Left lung (tissue), 10 donors: ENCODE measurements around the gene PLCL2. TPM values are rescaled to one million over a fixed set of nuclear protein-coding genes. Genes with fewer than 3 reads are reported as not detected.

ENCODE experiments used
- ATAC-seq: fragments of 200-7000 bp; cut with Tn5 transposase; one replicate; pipeline ENCODE4 v1.9.1; 2020; ENCODE audit warnings: moderate library complexity
- DNase-seq, 4 donors: peaks; one replicate each; pipeline ENCODE4 v3.0.0-alpha.2; 2013 to 2020
- H3K27ac ChIP-seq, 2 donors: fragments of 200-600 bp; sonication (generic) in 1 of 2; one replicate each; pipeline versions ENCODE4 v1.5.0 to v1.8.0; 2020 to 2021
- H3K27me3 ChIP-seq, 2 donors: fragments of 200-600 bp; sonication (generic) in 1 of 2; one replicate each; pipeline versions ENCODE4 v1.5.0 to v1.8.0; 2020 to 2021
- H3K36me3 ChIP-seq, 2 donors: fragments of 200-600 bp; sonication (generic) in 1 of 2; one replicate each; pipeline versions ENCODE4 v1.5.0 to v1.8.0; 2020 to 2021
- H3K4me1 ChIP-seq, 2 donors: fragments of 200-600 bp; one replicate each; pipeline ENCODE4 v1.8.0; 2021
- H3K4me3 ChIP-seq, 2 donors: fragments of 200-600 bp; sonication (generic) in 1 of 2; one replicate each; pipeline versions ENCODE4 v1.5.0 to v1.8.0; 2020 to 2021; ENCODE audit warnings: mild to moderate bottlenecking in 1 of 2
- H3K9me3 ChIP-seq, 2 donors: fragments of 200-600 bp; sonication (generic) in 1 of 2; one replicate each; pipeline versions ENCODE4 v1.5.0 to v1.8.0; 2020 to 2021
- intact Hi-C, 2 donors: fragments of 100-400 bp; cut with DNase I; formaldehyde crosslinking; loops; one replicate each; pipeline versions ENCODE4 v1.11.2 to v1.14.2; 2022
- polyA plus RNA-seq, 6 donors: library from polyadenylated mRNA; unstranded; fragments of 120-200 nt; gene quantifications; one replicate each; pipeline ENCODE4 v1.2.1, GENCODE V29; 2013; ENCODE audit not compliant: insufficient read length in 6 of 6
- total RNA-seq, 2 donors: library from RNA; stranded (reverse); fragmentation: NEBNext Ultra II Directional; extraction: Animal tissue kit (Norgen Biotek cat#: 25700); gene quantifications; one replicate each; pipeline ENCODE4 v1.2.1, GENCODE V29; 2021
- TF ChIP-seq, protein P1 (sequence below), 2 donors: fragments of 200-600 bp; sonication (generic) in 1 of 2; IDR thresholded peaks; one replicate each; pipeline versions ENCODE4 v1.5.0 to v1.8.0; 2021; ENCODE audit warnings: antibody characterized with exemption in 2 of 2
- donor health status: DM: no; HTN: yes; CAD: no.
- donor health status: DM: no; HTN: no; CAD: no.

The PLCL2 gene
- total and polyA plus RNA-seq, 8 donors, result 7.8 to 15.7 (median 10.1) TPM

DNA sequence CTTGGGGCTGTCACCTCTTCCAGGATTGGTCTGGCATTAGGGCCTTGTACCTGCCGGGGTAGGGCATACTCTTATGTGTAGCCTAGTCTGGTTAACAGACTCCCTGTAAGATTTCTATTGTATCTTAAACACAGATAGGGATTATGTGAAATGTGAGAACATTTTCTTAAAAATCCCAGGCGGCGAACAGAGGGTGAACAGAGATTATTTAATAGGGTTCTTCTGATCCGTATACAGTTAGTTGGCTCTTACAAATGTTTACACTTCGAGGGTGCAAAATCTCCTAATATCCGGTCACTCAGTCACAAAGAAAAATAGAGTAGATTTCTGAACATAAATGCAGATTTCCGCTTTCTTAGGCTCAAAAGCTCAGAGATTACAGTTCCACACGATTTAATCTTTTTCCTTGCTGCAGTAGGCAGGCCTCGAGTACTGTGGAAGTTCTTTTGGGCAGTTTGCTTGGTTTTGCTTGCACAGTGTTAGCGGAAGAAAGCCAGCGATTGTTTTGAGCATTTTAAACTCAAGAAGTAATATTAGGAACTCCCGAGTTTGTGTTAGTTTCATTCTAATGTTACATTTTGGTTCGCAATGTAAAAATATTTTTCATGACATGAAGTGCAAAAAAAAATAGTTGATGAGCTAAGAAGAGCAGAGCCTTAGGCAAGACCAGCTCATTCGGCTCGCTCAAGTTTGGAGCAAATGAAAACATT, 993 bp downstream of the PLCL2 start:
- TF ChIP-seq, protein P1, sequence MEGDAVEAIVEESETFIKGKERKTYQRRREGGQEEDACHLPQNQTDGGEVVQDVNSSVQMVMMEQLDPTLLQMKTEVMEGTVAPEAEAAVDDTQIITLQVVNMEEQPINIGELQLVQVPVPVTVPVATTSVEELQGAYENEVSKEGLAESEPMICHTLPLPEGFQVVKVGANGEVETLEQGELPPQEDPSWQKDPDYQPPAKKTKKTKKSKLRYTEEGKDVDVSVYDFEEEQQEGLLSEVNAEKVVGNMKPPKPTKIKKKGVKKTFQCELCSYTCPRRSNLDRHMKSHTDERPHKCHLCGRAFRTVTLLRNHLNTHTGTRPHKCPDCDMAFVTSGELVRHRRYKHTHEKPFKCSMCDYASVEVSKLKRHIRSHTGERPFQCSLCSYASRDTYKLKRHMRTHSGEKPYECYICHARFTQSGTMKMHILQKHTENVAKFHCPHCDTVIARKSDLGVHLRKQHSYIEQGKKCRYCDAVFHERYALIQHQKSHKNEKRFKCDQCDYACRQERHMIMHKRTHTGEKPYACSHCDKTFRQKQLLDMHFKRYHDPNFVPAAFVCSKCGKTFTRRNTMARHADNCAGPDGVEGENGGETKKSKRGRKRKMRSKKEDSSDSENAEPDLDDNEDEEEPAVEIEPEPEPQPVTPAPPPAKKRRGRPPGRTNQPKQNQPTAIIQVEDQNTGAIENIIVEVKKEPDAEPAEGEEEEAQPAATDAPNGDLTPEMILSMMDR (IDR thresholded peaks at IDR 0.05), result no peak
- Histone ChIP-seq H3K36me3 (no peaks in the 10 kb centered on the region), H3K27ac (peak overlapping the region; percentile 84 to 97), H3K9me3 (no peaks in the 10 kb centered on the region), H3K27me3 (no peaks in the 10 kb centered on the region), H3K4me1 (peaks cover 0 to 54% of the 10 kb centered on the region in 2 donors), H3K4me3 (peak overlapping the region; percentile 72 to 82)
- peak in 2 of 4 donors; percentile 15 to 28 for DNase-seq
- no peak for ATAC-seq
- intact Hi-C loops, result no loop called here

- intact Hi-C loops, result no loop called here
- Histone ChIP-seq H3K4me3 (peak overlapping the region; percentile 72 to 82), H3K27ac (peak overlapping the region; percentile 84 to 97), H3K9me3 (no peaks in the 10 kb centered on the region), H3K27me3 (no peaks in the 10 kb centered on the region), H3K4me1 (peaks cover 0 to 59% of the 10 kb centered on the region in 2 donors), H3K36me3 (no peaks in the 10 kb centered on the region)
- ATAC-seq (peak; percentile 4), DNase-seq (peak in 1 of 4 donors; percentile 22)
- TF ChIP-seq, protein P1 (IDR thresholded peaks at IDR 0.05), result no peak
Observed at GRCh38 chr3:16886303-16886683, 1.5 kb downstream of the PLCL2 start.

- intact Hi-C loops, result no loop called here
- H3K4me1 ChIP-seq, result peaks cover 0 to 65% of the 10 kb centered on the region in 2 donors
- peak overlapping the region in 1 of 2 donors; percentile 72 for H3K4me3 ChIP-seq
- TF ChIP-seq, protein P1 (IDR thresholded peaks at IDR 0.05), result no peak
- no peaks in the 10 kb centered on the region for H3K36me3 ChIP-seq
- no peak for DNase-seq
- no peaks in the 10 kb centered on the region for H3K27me3 ChIP-seq
- ATAC-seq, result no peak
- no peaks in the 10 kb centered on the region for H3K9me3 ChIP-seq
- H3K27ac ChIP-seq, result peak overlapping the region in 1 of 2 donors; percentile 97
Observed at GRCh38 chr3:16887130-16887529, 2.4 kb downstream of the PLCL2 start.

DNA sequence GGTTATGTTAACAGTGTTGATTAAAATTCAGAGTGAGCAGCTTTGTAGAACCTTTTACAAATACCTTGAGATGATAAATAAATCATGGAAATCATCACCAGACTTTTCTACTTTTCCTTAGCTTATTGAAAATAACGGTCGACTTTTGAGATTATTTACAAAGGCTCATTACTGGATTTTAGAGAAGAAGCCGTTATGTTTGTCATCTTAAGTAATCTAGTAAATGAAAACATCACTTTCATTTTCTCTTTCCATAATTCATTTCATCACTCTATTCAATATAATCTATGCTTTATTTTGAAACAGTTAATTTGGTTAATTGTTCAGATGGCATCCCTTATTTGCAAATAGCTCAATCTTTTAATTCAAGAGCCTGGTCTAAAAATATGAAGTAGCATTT, 3.6 kb downstream of the PLCL2 start:
- Histone ChIP-seq H3K4me1 (peaks cover 0 to 63% of the 10 kb centered on the region in 2 donors), H3K9me3 (no peaks in the 10 kb centered on the region), H3K36me3 (no peaks in the 10 kb centered on the region), H3K27me3 (no peaks in the 10 kb centered on the region), H3K27ac (no peak overlapping the region), H3K4me3 (no peak overlapping the region)
- DNase-seq (no peak), ATAC-seq (no peak)
- TF ChIP-seq, protein P1 (IDR thresholded peaks at IDR 0.05), result no peak
- intact Hi-C loops, result no loop called here

DNA sequence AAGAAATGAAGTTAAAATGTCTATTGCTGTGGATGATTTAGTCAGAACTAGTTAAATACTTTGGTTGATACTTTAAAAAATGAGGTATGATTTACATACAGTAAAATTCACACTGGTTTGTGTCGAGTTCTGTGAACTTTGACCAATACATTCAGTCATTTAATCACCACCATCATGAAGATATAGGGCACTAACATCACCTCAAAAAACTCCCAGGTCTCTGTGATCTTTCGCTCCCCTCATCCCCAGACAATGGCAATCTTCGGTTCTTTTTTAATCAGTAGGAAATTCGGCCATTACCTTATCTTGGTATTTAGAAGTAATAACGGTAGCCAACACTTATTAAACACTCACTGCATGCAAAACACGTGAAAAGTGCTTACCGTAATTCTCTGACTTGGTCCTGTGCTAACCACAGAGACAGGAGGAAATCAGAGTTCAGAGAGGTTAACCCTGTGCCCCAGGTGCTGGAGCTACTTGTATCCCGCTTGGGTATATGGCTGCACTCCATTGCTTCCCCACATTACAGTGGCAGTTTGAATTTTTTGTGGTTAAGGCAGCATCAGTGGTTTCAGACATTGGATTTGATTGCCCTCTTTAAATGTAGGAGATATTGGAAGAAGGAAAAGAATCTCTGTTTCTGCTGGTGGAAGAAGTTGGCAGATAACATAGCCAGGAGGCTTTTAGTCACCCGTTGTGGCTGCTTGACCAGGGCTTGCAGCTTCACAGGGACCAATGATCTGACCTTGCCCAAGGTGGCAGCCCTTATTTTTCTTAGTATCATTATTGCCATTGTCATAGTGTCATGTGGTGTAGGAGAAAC, 4.2 kb downstream of the PLCL2 start:
- Histone ChIP-seq H3K27me3 (no peaks in the 10 kb centered on the region), H3K27ac (no peak overlapping the region), H3K36me3 (no peaks in the 10 kb centered on the region), H3K4me1 (peaks cover 0 to 56% of the 10 kb centered on the region in 2 donors), H3K4me3 (no peak overlapping the region), H3K9me3 (no peaks in the 10 kb centered on the region)
- DNase-seq (no peak), ATAC-seq (no peak)
- TF ChIP-seq, protein P1 (IDR thresholded peaks at IDR 0.05), result no peak
- intact Hi-C loops, result no loop called here
